ENCODE results near the gene PHF14. TPM values are rescaled to one million over a fixed set of nuclear protein-coding genes. Genes with fewer than 3 reads are reported as not detected.

Gene PHF14
- total RNA-seq, 1 donor from 2014 or later, result 25.6 TPM

- peak; percentile 4 to 30 for DNase-seq (ENCODE audit: low read depth in 2 of 2)
Measured at GRCh38 chr7:11171569-11172192, 198.0 kb downstream of the PHF14 start.

- no peak for DNase-seq (ENCODE audit: low read depth in 2 of 2)
Measured at GRCh38 chr7:11172835-11173234, 199.2 kb downstream of the PHF14 start.

GRCh38 chr7:11175371-11175770, 201.7 kb downstream of the PHF14 start:
- no peak for DNase-seq (ENCODE audit: low read depth in 2 of 2)

GRCh38 chr7:11175887-11176286, 202.2 kb downstream of the PHF14 start:
- DNase-seq (ENCODE audit: low read depth in 2 of 2), result no peak

- no peak for DNase-seq (ENCODE audit: low read depth in 2 of 2)
Measured at GRCh38 chr7:11176985-11177555, 203.4 kb downstream of the PHF14 start.

- DNase-seq (ENCODE audit: low read depth in 2 of 2), result peak in 1 of 2 donors; percentile 12
Measured at GRCh38 chr7:11177793-11178192, 204.1 kb downstream of the PHF14 start.

- DNase-seq (ENCODE audit: low read depth in 2 of 2), result no peak
Measured at GRCh38 chr7:11181590-11181989, 207.9 kb downstream of the PHF14 start.

GRCh38 chr7:11182736-11183135, 209.1 kb downstream of the PHF14 start:
- no peak for DNase-seq (ENCODE audit: low read depth in 2 of 2)

- DNase-seq (ENCODE audit: low read depth in 2 of 2), result no peak
Measured at GRCh38 chr7:11185179-11185815, 211.6 kb downstream of the PHF14 start.

- DNase-seq (ENCODE audit: low read depth in 2 of 2), result no peak
Measured at GRCh38 chr7:11188529-11189310, 215.0 kb downstream of the PHF14 start.

- DNase-seq (ENCODE audit: low read depth in 2 of 2), result no peak
Measured at GRCh38 chr7:11191081-11191480, 217.4 kb downstream of the PHF14 start.

- no peak for DNase-seq (ENCODE audit: low read depth in 2 of 2)
Measured at GRCh38 chr7:11191574-11192220, 218.0 kb downstream of the PHF14 start.

GRCh38 chr7:11192506-11192905, 218.8 kb downstream of the PHF14 start:
- peak in 1 of 2 donors; percentile 5 for DNase-seq (ENCODE audit: low read depth in 2 of 2)

GRCh38 chr7:11193131-11193867, 219.6 kb downstream of the PHF14 start:
- DNase-seq (ENCODE audit: low read depth in 2 of 2), result peak in 1 of 2 donors; percentile 13

- DNase-seq (ENCODE audit: low read depth in 2 of 2), result no peak
Measured at GRCh38 chr7:11193888-11194287, 220.2 kb downstream of the PHF14 start.

- DNase-seq (ENCODE audit: low read depth in 2 of 2), result no peak
Measured at GRCh38 chr7:11194492-11194891, 220.8 kb downstream of the PHF14 start.

GRCh38 chr7:11195502-11195901, 221.8 kb downstream of the PHF14 start:
- DNase-seq (ENCODE audit: low read depth in 2 of 2), result no peak

GRCh38 chr7:11196143-11196542, 222.5 kb downstream of the PHF14 start:
- no peak for DNase-seq (ENCODE audit: low read depth in 2 of 2)

- DNase-seq (ENCODE audit: low read depth in 2 of 2), result no peak
Measured at GRCh38 chr7:11203224-11203623, 229.6 kb downstream of the PHF14 start.

- DNase-seq (ENCODE audit: low read depth in 2 of 2), result no peak
Measured at GRCh38 chr7:11203683-11204082, 230.0 kb downstream of the PHF14 start.

Data from lung microvascular endothelial cell (primary cell).